HEK293 (cell line): ENCODE data around the gene XAF1.

Experiments
- CTCF ChIA-PET: fragments of 350-600 bp; formaldehyde crosslinking; extraction: SDS; loops from one replicate; lab custom pipeline; 2021; ENCODE audit warnings: antibody characterized with exemption; lab: Yijun Ruan, JAX
- POLR2A ChIA-PET: fragments of 300-600 bp; formaldehyde crosslinking; extraction: SDS; loops from one replicate; lab custom pipeline; 2020; ENCODE audit warnings: antibody characterized with exemption, inconsistent platforms; lab: Yijun Ruan, JAX
- H3K27ac ChIP-seq: fragments of 200-500 bp; sonication (Bioruptor generic); 2 replicates; pipeline ENCODE4 v1.5.1; 2014; ENCODE audit warnings: low read depth, low read length, control low read depth, inconsistent platforms; ENCODE audit errors: extremely low read depth
- H3K36me3 ChIP-seq, 2 experiments: fragments of 200-500 bp in 1 of 2; sonication (Bioruptor generic) in 1 of 2; 1 replicate in 1 of 2; 2 replicates in 1 of 2; pipeline ENCODE4 v1.5.1; 2014 to 2017; ENCODE audit warnings: inconsistent platforms in 2 of 2, low read length in 2 of 2; ENCODE audit not compliant: control insufficient read depth in 2 of 2, insufficient read depth in 1 of 2
- H3K4me1 ChIP-seq: fragments of 200-500 bp; sonication (Bioruptor generic); 2 replicates; pipeline ENCODE4 v1.5.1; 2014; ENCODE audit warnings: mild to moderate bottlenecking, low read length, inconsistent platforms; ENCODE audit not compliant: control insufficient read depth, insufficient read depth
- H3K4me3 ChIP-seq: 2 replicates; pipeline ENCODE4 v1.5.1; 2011; ENCODE audit warnings: low read depth, mild to moderate bottlenecking, control low read depth, low read length, moderate library complexity
- H3K9me3 ChIP-seq: fragments of 200-500 bp; sonication (Bioruptor generic); 2 replicates; pipeline ENCODE4 v1.5.1; 2014; ENCODE audit warnings: low read depth, low read length, inconsistent platforms; ENCODE audit not compliant: control insufficient read depth, insufficient read depth
- EGR2 ChIP-seq: fragments of 450-650 bp; formaldehyde crosslinking; IDR thresholded peaks from 2 replicates; pipeline ENCODE4 v1.5.1; 2016; ENCODE audit warnings: low read depth, missing biosample characterization, missing genetic modification characterization
- HOXC10 ChIP-seq: sonication (generic); formaldehyde crosslinking; IDR thresholded peaks from 2 replicates; pipeline ENCODE4 v1.8.1; 2023; ENCODE audit warnings: mild to moderate bottlenecking, missing genetic modification reagents
- OSR2 ChIP-seq: fragments of 450-650 bp; formaldehyde crosslinking; IDR thresholded peaks from 2 replicates; pipeline ENCODE4 v1.5.1; 2016; ENCODE audit warnings: missing biosample characterization, missing genetic modification characterization
- PRDM1 ChIP-seq: fragments of 450-650 bp; formaldehyde crosslinking; IDR thresholded peaks from 2 replicates; pipeline ENCODE4; 2016; ENCODE audit warnings: missing biosample characterization, missing genetic modification characterization
- TCF7L2 ChIP-seq: IDR thresholded peaks from 2 replicates; pipeline ENCODE4 v1.6.1; 2011; ENCODE audit warnings: low read depth, mild to moderate bottlenecking, inconsistent platforms, low read length, moderate library complexity, borderline replicate concordance
- TRIM28 ChIP-seq: IDR thresholded peaks from 2 replicates; pipeline ENCODE4 v1.6.1; 2011; ENCODE audit warnings: low read length, control low read depth, borderline replicate concordance
- ZBTB1 ChIP-seq: fragments of 450-650 bp; formaldehyde crosslinking; IDR thresholded peaks from 2 replicates; pipeline ENCODE4 v1.5.1; 2016; ENCODE audit warnings: missing biosample characterization, missing genetic modification characterization
- ZBTB21 ChIP-seq: fragments of 450-650 bp; formaldehyde crosslinking; IDR thresholded peaks from 2 replicates; pipeline ENCODE4 v1.5.1; 2017; ENCODE audit warnings: missing biosample characterization, missing genetic modification characterization
- ZBTB48 ChIP-seq: fragments of 450-650 bp; formaldehyde crosslinking; IDR thresholded peaks from 2 replicates; pipeline ENCODE4 v1.5.1; 2016; ENCODE audit warnings: missing biosample characterization, missing genetic modification characterization
- ZBTB7A ChIP-seq: fragments of 450-650 bp; formaldehyde crosslinking; IDR thresholded peaks from 2 replicates; pipeline ENCODE4 v1.5.1; 2016; ENCODE audit warnings: low read depth, missing biosample characterization, missing genetic modification characterization
- ZBTB8A ChIP-seq: fragments of 450-650 bp; formaldehyde crosslinking; IDR thresholded peaks from 2 replicates; pipeline ENCODE4 v1.5.1; 2016; ENCODE audit warnings: missing biosample characterization, missing genetic modification characterization
- ZNF112 ChIP-seq: fragments of 450-650 bp; formaldehyde crosslinking; IDR thresholded peaks from 2 replicates; pipeline ENCODE4 v1.5.0; 2017; ENCODE audit warnings: missing biosample characterization, missing genetic modification characterization
- ZNF138 ChIP-seq: fragments of 450-650 bp; formaldehyde crosslinking; IDR thresholded peaks from 2 replicates; pipeline ENCODE4 v1.5.1; 2016; ENCODE audit warnings: missing biosample characterization, missing genetic modification characterization, borderline replicate concordance
- ZNF155 ChIP-seq: fragments of 450-650 bp; formaldehyde crosslinking; IDR thresholded peaks from 2 replicates; pipeline ENCODE4 v1.5.1; 2016; ENCODE audit warnings: missing biosample characterization, missing genetic modification characterization
- ZNF157 ChIP-seq: fragments of 450-650 bp; formaldehyde crosslinking; IDR thresholded peaks from 2 replicates; pipeline ENCODE4 v1.5.1; 2016; ENCODE audit warnings: missing biosample characterization, missing genetic modification characterization
- ZNF404 ChIP-seq: fragments of 450-650 bp; formaldehyde crosslinking; IDR thresholded peaks from 2 replicates; pipeline ENCODE4 v1.5.1; 2017; ENCODE audit warnings: missing biosample characterization, missing genetic modification characterization
- ZNF433 ChIP-seq: fragments of 450-650 bp; formaldehyde crosslinking; IDR thresholded peaks from 2 replicates; pipeline ENCODE4 v1.5.1; 2016; ENCODE audit warnings: missing biosample characterization, missing genetic modification characterization, low read depth
- ZNF473 ChIP-seq: fragments of 450-650 bp; formaldehyde crosslinking; IDR thresholded peaks from 2 replicates; pipeline ENCODE4 v1.5.1; 2017; ENCODE audit warnings: missing biosample characterization, missing genetic modification characterization
- ZNF548 ChIP-seq: fragments of 450-650 bp; formaldehyde crosslinking; IDR thresholded peaks from 2 replicates; pipeline ENCODE4 v1.5.1; 2016; ENCODE audit warnings: missing biosample characterization, missing genetic modification characterization
- ZNF558 ChIP-seq: fragments of 450-650 bp; formaldehyde crosslinking; IDR thresholded peaks from 2 replicates; pipeline ENCODE4 v1.5.1; 2016; ENCODE audit warnings: missing biosample characterization, missing genetic modification characterization
- ZNF585B ChIP-seq: fragments of 450-650 bp; formaldehyde crosslinking; IDR thresholded peaks from 2 replicates; pipeline ENCODE4 v1.5.1; 2016; ENCODE audit warnings: missing biosample characterization, missing genetic modification characterization
- ZNF626 ChIP-seq: fragments of 450-650 bp; sonication (Bioruptor Pico); formaldehyde crosslinking; IDR thresholded peaks from 2 replicates; pipeline ENCODE4 v1.5.1; 2018; ENCODE audit warnings: missing biosample characterization, missing genetic modification characterization, inconsistent platforms
- ZNF677 ChIP-seq: fragments of 450-650 bp; IDR thresholded peaks from 2 replicates; pipeline ENCODE4 v1.5.0; 2018; ENCODE audit warnings: missing biosample characterization, mild to moderate bottlenecking, missing genetic modification characterization, moderate library complexity
- ZNF701 ChIP-seq: fragments of 450-650 bp; formaldehyde crosslinking; IDR thresholded peaks from 2 replicates; pipeline ENCODE4 v1.5.1; 2016; ENCODE audit warnings: missing biosample characterization, missing genetic modification characterization
- ZNF768 ChIP-seq: fragments of 450-650 bp; formaldehyde crosslinking; IDR thresholded peaks from 2 replicates; pipeline ENCODE4 v1.5.1; 2018; ENCODE audit warnings: missing biosample characterization, mild to moderate bottlenecking, missing genetic modification characterization
- TF ChIP-seq, protein P1 (sequence below): fragments of 450-650 bp; formaldehyde crosslinking; IDR thresholded peaks from 2 replicates; pipeline ENCODE4 v1.5.1; 2017; ENCODE audit warnings: missing biosample characterization, missing genetic modification characterization
- TF ChIP-seq, protein P2 (sequence below): fragments of 450-650 bp; formaldehyde crosslinking; IDR thresholded peaks from 2 replicates; pipeline ENCODE4 v1.5.1; 2016; ENCODE audit warnings: missing biosample characterization, missing genetic modification characterization
- TF ChIP-seq, protein P3 (sequence below): fragments of 450-650 bp; formaldehyde crosslinking; IDR thresholded peaks from 2 replicates; pipeline ENCODE4 v1.5.1; 2016; ENCODE audit warnings: missing biosample characterization, missing genetic modification characterization
- TF ChIP-seq, protein P4 (sequence below): IDR thresholded peaks from 2 replicates; pipeline ENCODE4 v1.6.1; 2011; ENCODE audit warnings: mild to moderate bottlenecking, low read depth, low read length, borderline replicate concordance

Gene XAF1

DNA sequence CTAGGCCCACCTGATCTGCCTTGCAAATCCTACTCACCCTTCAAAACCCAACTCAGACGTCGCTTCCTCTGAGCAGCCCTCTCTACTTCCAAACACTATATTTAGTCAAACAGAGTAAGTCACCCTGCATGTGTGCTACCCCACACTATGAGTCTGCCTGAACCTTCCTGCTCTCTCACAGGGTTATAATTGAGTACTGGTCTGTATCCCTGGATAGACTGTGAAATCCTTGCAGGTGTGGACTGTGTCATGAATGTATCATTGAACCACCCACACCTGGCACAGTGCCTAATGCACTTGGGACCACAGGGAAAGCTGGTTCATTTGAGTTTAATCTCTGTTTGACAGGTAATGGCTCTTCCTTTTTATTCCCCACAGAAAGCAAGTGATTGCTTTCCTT, 23.6 kb downstream of the XAF1 start:
- Histone ChIP-seq H3K9me3 (no peaks in the 10 kb centered on the region), H3K4me3 (no peak overlapping the region), H3K36me3 (no peaks in the 10 kb centered on the region), H3K4me1 (no peaks in the 10 kb centered on the region), H3K27ac (no peak overlapping the region)
- no peak for TF ChIP-seq ZNF585B (tag by site-specific recombination)
- TF ChIP-seq ZNF433 (tag by site-specific recombination) = no peak
- no peak for TF ChIP-seq ZBTB21 (tag by site-specific recombination)
- no peak for TF ChIP-seq ZNF157 (tag by site-specific recombination)
- TF ChIP-seq OSR2 (tag by site-specific recombination) = no peak
- TF ChIP-seq ZNF473 (tag by site-specific recombination) = no peak
- no peak for TF ChIP-seq ZBTB48 (tag by site-specific recombination)
- no peak for TF ChIP-seq ZNF701
- TF ChIP-seq EGR2 (tag by site-specific recombination) = no peak
- no peak for TF ChIP-seq TRIM28
- TF ChIP-seq ZNF112 (tag by site-specific recombination) = no peak
- no peak for TF ChIP-seq ZNF768 (tag by site-specific recombination)
- TF ChIP-seq ZBTB7A = no peak
- TF ChIP-seq, protein P1, sequence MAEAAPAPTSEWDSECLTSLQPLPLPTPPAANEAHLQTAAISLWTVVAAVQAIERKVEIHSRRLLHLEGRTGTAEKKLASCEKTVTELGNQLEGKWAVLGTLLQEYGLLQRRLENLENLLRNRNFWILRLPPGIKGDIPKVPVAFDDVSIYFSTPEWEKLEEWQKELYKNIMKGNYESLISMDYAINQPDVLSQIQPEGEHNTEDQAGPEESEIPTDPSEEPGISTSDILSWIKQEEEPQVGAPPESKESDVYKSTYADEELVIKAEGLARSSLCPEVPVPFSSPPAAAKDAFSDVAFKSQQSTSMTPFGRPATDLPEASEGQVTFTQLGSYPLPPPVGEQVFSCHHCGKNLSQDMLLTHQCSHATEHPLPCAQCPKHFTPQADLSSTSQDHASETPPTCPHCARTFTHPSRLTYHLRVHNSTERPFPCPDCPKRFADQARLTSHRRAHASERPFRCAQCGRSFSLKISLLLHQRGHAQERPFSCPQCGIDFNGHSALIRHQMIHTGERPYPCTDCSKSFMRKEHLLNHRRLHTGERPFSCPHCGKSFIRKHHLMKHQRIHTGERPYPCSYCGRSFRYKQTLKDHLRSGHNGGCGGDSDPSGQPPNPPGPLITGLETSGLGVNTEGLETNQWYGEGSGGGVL (tag by site-specific recombination) = no peak
- POLR2A ChIA-PET = no interaction called here
- CTCF ChIA-PET = interaction anchor here (0.5 kb wide), 1 partner anchor 1718 kb away, joined by 5 read pairs; no protein-coding TSS in a partner anchor

DNA sequence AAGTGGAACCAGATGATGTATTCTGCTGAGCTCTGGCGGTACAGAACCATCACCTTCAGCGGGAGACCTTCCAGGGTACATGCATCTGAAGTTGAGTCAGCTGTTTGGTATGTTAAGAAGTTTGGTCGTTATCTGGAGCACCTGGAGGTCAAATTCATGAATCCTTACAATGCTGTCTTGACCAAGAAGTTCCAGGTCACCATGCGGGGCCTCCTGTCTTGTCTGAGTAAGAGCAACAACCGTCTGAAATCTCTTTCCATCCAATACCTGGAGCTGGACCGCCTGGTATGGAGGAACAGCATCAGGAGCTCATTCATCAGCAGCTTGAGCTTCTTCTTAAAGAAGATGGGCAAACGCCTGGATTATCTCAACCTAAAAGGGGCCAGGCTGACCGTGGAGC, 24.2 kb downstream of the XAF1 start:
- Histone ChIP-seq H3K9me3 (no peaks in the 10 kb centered on the region), H3K4me3 (no peak overlapping the region), H3K4me1 (no peaks in the 10 kb centered on the region), H3K27ac (no peak overlapping the region), H3K36me3 (no peaks in the 10 kb centered on the region)
- ChIA-PET POLR2A (no interaction called here), CTCF (interaction anchor here (0.9 to 1.4 kb wide), 4 partner anchors 30 to 224 kb away, joined by 3 to 5 read pairs (median 4); no protein-coding TSS in a partner anchor)
- TF ChIP-seq ZNF768 (tag by site-specific recombination) = no peak
- TF ChIP-seq, protein P2, sequence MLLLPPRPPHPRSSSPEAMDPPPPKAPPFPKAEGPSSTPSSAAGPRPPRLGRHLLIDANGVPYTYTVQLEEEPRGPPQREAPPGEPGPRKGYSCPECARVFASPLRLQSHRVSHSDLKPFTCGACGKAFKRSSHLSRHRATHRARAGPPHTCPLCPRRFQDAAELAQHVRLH (tag by site-specific recombination) = no peak
- no peak for TF ChIP-seq ZNF138 (tag by site-specific recombination)
- no peak for TF ChIP-seq ZNF626 (tag by site-specific recombination)
- TF ChIP-seq, protein P3, sequence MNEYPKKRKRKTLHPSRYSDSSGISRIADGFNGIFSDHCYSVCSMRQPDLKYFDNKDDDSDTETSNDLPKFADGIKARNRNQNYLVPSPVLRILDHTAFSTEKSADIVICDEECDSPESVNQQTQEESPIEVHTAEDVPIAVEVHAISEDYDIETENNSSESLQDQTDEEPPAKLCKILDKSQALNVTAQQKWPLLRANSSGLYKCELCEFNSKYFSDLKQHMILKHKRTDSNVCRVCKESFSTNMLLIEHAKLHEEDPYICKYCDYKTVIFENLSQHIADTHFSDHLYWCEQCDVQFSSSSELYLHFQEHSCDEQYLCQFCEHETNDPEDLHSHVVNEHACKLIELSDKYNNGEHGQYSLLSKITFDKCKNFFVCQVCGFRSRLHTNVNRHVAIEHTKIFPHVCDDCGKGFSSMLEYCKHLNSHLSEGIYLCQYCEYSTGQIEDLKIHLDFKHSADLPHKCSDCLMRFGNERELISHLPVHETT (tag by site-specific recombination) = no peak
- TF ChIP-seq ZBTB1 (tag by site-specific recombination) = no peak
- no peak for TF ChIP-seq ZNF548 (tag by site-specific recombination)
- no peak for TF ChIP-seq ZNF677 (tag by site-specific recombination)
- TF ChIP-seq ZBTB8A (tag by site-specific recombination) = no peak
- TF ChIP-seq, protein P4, sequence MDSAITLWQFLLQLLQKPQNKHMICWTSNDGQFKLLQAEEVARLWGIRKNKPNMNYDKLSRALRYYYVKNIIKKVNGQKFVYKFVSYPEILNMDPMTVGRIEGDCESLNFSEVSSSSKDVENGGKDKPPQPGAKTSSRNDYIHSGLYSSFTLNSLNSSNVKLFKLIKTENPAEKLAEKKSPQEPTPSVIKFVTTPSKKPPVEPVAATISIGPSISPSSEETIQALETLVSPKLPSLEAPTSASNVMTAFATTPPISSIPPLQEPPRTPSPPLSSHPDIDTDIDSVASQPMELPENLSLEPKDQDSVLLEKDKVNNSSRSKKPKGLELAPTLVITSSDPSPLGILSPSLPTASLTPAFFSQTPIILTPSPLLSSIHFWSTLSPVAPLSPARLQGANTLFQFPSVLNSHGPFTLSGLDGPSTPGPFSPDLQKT = no peak
- no peak for TF ChIP-seq ZNF404 (tag by site-specific recombination)
- TF ChIP-seq TCF7L2 = no peak
- TF ChIP-seq PRDM1 (tag by site-specific recombination) = no peak
- TF ChIP-seq ZNF155 (tag by site-specific recombination) = no peak
- TF ChIP-seq HOXC10 (CRISPR knock-in tag) = no peak
- no peak for TF ChIP-seq ZNF558 (tag by site-specific recombination)
- TF ChIP-seq TRIM28 = no peak
